Smooth muscle cell (in vitro differentiated cells): ENCODE measurements around the gene PCGF3. TPM values are rescaled to one million over a fixed set of nuclear protein-coding genes. Genes with fewer than 3 reads are reported as not detected.

Experiments
- DNase-seq: peaks from one replicate; lab custom pipeline; 2025; ENCODE audit not compliant: unreplicated experiment; lab: John Stamatoyannopoulos, UW
- H2AFZ ChIP-seq: fragments of 200-600 bp; sonication (generic); 2 replicates; pipeline ENCODE4 v1.6.0; 2016; ENCODE audit warnings: antibody characterized with exemption, low read depth, mild to moderate bottlenecking
- H3F3A ChIP-seq: fragments of 200-600 bp; sonication (generic); 2 replicates; pipeline ENCODE4 v1.6.0; 2017; ENCODE audit warnings: antibody characterized with exemption, low read depth
- H3K27ac ChIP-seq: fragments of 200-600 bp; sonication (generic); 2 replicates; pipeline ENCODE4 v1.5.1; 2016; ENCODE audit warnings: low read depth, mild to moderate bottlenecking
- H3K27me3 ChIP-seq: fragments of 200-600 bp; sonication (generic); 2 replicates; pipeline ENCODE4 v1.6.1; 2016; ENCODE audit warnings: low read depth, mild to moderate bottlenecking
- H3K36me3 ChIP-seq: fragments of 200-600 bp; sonication (generic); 2 replicates; pipeline ENCODE4 v1.5.1; 2016; ENCODE audit warnings: low read depth
- H3K4me1 ChIP-seq: fragments of 200-600 bp; sonication (generic); 2 replicates; pipeline ENCODE4 v1.5.1; 2016; ENCODE audit warnings: low read depth
- H3K4me2 ChIP-seq: fragments of 200-600 bp; sonication (generic); 2 replicates; pipeline ENCODE4 v1.6.0; 2016; ENCODE audit warnings: mild to moderate bottlenecking
- H3K4me3 ChIP-seq: fragments of 200-600 bp; sonication (generic); 2 replicates; pipeline ENCODE4 v1.5.1; 2016; ENCODE audit warnings: mild to moderate bottlenecking
- H3K79me2 ChIP-seq: fragments of 200-600 bp; sonication (generic); 2 replicates; pipeline ENCODE4 v1.6.0; 2016; ENCODE audit warnings: low read depth, mild to moderate bottlenecking
- H3K9ac ChIP-seq: fragments of 200-600 bp; sonication (generic); 2 replicates; pipeline ENCODE4 v1.6.0; 2016; ENCODE audit warnings: low read depth
- H3K9me3 ChIP-seq: fragments of 200-600 bp; sonication (generic); replicated peaks from 2 replicates; pipeline ENCODE4 v1.5.1; 2016; ENCODE audit warnings: low read depth
- H4K20me1 ChIP-seq: fragments of 200-600 bp; sonication (generic); 2 replicates; pipeline ENCODE4 v1.6.0; 2016; ENCODE audit warnings: low read depth
- WGBS: methylation state at CpG from one replicate; pipeline ENCODE4 v1.1.7; 2016; ENCODE audit warnings: low lambda C conversion rate; 5-methylcytosine and 5-hydroxymethylcytosine counted together
- polyA plus RNA-seq: library from polyadenylated mRNA; unstranded; fragments of >200 nt; fragmentation: Nextera tagmentation; extraction: Ambion mirVana; gene quantifications from 2 replicates; pipeline ENCODE4 v1.2.1, GENCODE V29; 2016
- total RNA-seq: library from RNA; depleted of rRNA; stranded (reverse); fragments of >200 nt; gene quantifications from 2 replicates; pipeline ENCODE4 v1.2.3, GENCODE V29; 2014
- TF ChIP-seq, protein P1 (sequence below): fragments of 200-600 bp; sonication (generic); IDR thresholded peaks from 2 replicates; pipeline ENCODE4 v1.5.1; 2017; ENCODE audit warnings: borderline replicate concordance, mild to moderate bottlenecking, antibody characterized with exemption; ENCODE audit not compliant: insufficient read depth, poor library complexity, severe bottlenecking

Gene PCGF3
- total and polyA plus RNA-seq, 2 experiments from 2014 or later: 29.6 to 45.4 TPM

DNA sequence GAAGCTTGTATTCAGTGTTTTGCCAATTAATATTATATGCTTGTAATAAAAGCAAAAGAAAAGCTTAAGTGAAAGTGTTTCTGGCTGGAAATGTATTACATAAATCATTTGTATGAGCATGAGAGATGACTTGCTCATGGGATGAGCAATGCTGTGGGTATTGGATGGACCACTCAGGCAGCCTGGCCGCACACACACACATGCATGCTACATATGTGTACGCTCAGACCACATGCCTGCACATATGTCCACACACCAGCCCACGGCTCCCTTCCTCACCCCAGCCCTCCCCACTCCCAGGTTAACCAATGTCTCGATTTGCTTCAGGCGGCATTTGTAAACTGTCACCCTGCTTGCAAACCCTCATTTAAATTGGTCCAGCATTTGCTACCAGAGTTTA, 64.4 kb downstream of the PCGF3 start:
- no peak overlapping the region for H2AFZ ChIP-seq
- no peaks in the 10 kb centered on the region for H3K36me3 ChIP-seq
- peaks cover 100% of the 10 kb centered on the region for H4K20me1 ChIP-seq
- no peak overlapping the region for H3K9ac ChIP-seq
- H3K4me3 ChIP-seq: no peak overlapping the region
- no peaks in the 10 kb centered on the region for H3K4me1 ChIP-seq
- H3F3A ChIP-seq: peaks cover 50% of the 10 kb centered on the region
- no peak overlapping the region for H3K27ac ChIP-seq
- H3K27me3 ChIP-seq: no peaks in the 10 kb centered on the region
- H3K4me2 ChIP-seq: no peak overlapping the region
- no peaks in the 10 kb centered on the region for H3K9me3 ChIP-seq
- DNase-seq: no peak
- TF ChIP-seq, protein P1, sequence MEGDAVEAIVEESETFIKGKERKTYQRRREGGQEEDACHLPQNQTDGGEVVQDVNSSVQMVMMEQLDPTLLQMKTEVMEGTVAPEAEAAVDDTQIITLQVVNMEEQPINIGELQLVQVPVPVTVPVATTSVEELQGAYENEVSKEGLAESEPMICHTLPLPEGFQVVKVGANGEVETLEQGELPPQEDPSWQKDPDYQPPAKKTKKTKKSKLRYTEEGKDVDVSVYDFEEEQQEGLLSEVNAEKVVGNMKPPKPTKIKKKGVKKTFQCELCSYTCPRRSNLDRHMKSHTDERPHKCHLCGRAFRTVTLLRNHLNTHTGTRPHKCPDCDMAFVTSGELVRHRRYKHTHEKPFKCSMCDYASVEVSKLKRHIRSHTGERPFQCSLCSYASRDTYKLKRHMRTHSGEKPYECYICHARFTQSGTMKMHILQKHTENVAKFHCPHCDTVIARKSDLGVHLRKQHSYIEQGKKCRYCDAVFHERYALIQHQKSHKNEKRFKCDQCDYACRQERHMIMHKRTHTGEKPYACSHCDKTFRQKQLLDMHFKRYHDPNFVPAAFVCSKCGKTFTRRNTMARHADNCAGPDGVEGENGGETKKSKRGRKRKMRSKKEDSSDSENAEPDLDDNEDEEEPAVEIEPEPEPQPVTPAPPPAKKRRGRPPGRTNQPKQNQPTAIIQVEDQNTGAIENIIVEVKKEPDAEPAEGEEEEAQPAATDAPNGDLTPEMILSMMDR: no peak
- WGBS: 95% methylated on average over 5 of the region's 5 CpGs
- H3K79me2 ChIP-seq: peaks cover 61% of the 10 kb centered on the region

DNA sequence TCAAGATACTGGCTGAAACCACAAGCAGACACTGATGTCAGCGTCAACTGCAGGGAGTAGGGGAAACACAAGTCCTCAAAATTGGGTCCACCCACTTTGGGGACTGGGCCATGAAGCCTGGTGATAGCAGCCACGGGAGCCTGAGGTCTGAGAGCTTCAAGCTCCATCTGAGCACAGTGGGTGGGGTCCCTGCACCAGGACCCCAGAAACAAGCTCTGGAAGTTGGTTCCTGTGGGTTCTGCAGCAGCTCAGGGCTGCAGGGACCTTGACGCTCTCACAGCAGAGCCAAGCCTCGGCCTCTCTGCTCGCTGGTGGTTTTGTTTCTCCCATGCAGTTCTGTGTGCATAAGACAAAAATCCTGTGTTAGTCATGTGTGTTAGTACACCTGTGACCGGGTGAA, 65.8 kb downstream of the PCGF3 start:
- no peaks in the 10 kb centered on the region for H3K9me3 ChIP-seq
- no peaks in the 10 kb centered on the region for H3K36me3 ChIP-seq

DNA sequence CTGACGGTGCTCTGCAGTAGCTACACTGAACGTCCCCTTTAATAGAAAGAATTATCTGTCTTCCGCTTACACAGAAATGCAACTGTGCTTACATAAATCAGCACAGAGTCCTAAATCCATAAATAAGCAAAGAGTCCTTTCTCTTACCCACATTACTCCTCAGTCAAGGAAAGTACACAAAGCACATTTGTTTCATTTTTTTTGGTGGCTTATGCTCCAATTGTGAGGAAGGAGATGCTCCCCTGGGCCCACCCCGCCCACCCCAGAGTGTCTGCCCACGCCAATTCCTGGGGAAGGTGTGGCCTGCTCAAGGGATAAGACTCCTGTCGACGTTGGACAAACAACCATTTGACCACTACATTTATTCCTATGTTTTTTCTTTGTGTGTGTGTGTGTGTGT, 66.5 kb downstream of the PCGF3 start:
- peaks cover 100% of the 10 kb centered on the region for H4K20me1 ChIP-seq
- H3K9ac ChIP-seq: no peak overlapping the region
- TF ChIP-seq, protein P1: no peak
- H3K9me3 ChIP-seq: no peaks in the 10 kb centered on the region
- no peaks in the 10 kb centered on the region for H3K4me1 ChIP-seq
- WGBS: 67% methylated on average over 7 of the region's 7 CpGs
- no peak overlapping the region for H2AFZ ChIP-seq
- H3K36me3 ChIP-seq: no peaks in the 10 kb centered on the region
- no peak for DNase-seq
- H3K27me3 ChIP-seq: no peaks in the 10 kb centered on the region
- peaks cover 81% of the 10 kb centered on the region for H3K79me2 ChIP-seq
- no peak overlapping the region for H3K4me3 ChIP-seq
- H3F3A ChIP-seq: peaks cover 39% of the 10 kb centered on the region
- no peak overlapping the region for H3K27ac ChIP-seq
- H3K4me2 ChIP-seq: no peak overlapping the region

More for the DNA sequence above, 65.8 kb downstream of the PCGF3 start:
- Histone ChIP-seq H3K27me3 (no peaks in the 10 kb centered on the region), H3K27ac (no peak overlapping the region), H3K4me3 (no peak overlapping the region), H3F3A (peaks cover 43% of the 10 kb centered on the region), H3K79me2 (peaks cover 75% of the 10 kb centered on the region), H3K9ac (no peak overlapping the region), H2AFZ (no peak overlapping the region), H4K20me1 (peaks cover 100% of the 10 kb centered on the region), H3K4me2 (no peak overlapping the region), H3K4me1 (no peaks in the 10 kb centered on the region)
- DNase-seq: no peak
- 97% methylated on average over 6 of the region's 6 CpGs for WGBS
- TF ChIP-seq, protein P1: no peak

DNA sequence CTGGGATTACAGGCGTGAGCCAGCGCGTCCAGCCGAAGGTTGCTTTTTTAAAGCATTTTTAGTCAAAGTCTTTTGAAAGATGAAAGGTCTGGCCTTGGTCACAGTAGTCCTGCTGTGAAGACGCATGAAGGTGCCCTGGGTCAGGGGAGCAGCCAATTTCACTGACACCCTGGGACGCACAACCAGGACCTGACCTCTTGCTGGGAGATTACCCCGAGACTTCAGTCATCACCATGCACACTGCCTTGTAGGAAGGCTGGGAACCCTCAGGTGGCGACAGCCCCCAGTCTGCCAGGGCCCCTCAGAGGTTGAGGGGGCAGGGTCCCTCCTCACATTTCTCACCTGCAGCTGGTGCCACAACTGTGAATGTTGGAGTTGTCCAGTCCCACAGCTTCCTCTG, 67.1 kb downstream of the PCGF3 start:
- H2AFZ ChIP-seq: no peak overlapping the region
- no peaks in the 10 kb centered on the region for H3K27me3 ChIP-seq
- no peak overlapping the region for H3K27ac ChIP-seq
- 90% methylated on average over 8 of the region's 8 CpGs for WGBS
- DNase-seq: no peak
- no peak overlapping the region for H3K4me2 ChIP-seq
- peaks cover 38% of the 10 kb centered on the region for H3F3A ChIP-seq
- H3K79me2 ChIP-seq: peaks cover 84% of the 10 kb centered on the region
- peaks cover 100% of the 10 kb centered on the region for H4K20me1 ChIP-seq
- H3K9ac ChIP-seq: no peak overlapping the region
- H3K9me3 ChIP-seq: no peaks in the 10 kb centered on the region
- H3K36me3 ChIP-seq: no peaks in the 10 kb centered on the region
- H3K4me1 ChIP-seq: no peaks in the 10 kb centered on the region
- no peak overlapping the region for H3K4me3 ChIP-seq
- TF ChIP-seq, protein P1: no peak
